GM19395 (cell line): ENCODE measurements around the gene OR2AT4.
A peak's percentile ranks its signal among the peaks of the same experiment; 100 is the strongest.
"Not testable (repeated sequence)": the region's sequence is repeated elsewhere in the genome, so short reads cannot be mapped to it uniquely, and the experiment has no call there.

Experiments
- ATAC-seq: cut with Tn5 transposase; IDR thresholded peaks from one replicate; pipeline ENCODE4 v1.9.1; 2021; ENCODE audit warnings: mild to moderate bottlenecking, moderate library complexity; ENCODE audit not compliant: unreplicated experiment

Gene OR2AT4

DNA sequence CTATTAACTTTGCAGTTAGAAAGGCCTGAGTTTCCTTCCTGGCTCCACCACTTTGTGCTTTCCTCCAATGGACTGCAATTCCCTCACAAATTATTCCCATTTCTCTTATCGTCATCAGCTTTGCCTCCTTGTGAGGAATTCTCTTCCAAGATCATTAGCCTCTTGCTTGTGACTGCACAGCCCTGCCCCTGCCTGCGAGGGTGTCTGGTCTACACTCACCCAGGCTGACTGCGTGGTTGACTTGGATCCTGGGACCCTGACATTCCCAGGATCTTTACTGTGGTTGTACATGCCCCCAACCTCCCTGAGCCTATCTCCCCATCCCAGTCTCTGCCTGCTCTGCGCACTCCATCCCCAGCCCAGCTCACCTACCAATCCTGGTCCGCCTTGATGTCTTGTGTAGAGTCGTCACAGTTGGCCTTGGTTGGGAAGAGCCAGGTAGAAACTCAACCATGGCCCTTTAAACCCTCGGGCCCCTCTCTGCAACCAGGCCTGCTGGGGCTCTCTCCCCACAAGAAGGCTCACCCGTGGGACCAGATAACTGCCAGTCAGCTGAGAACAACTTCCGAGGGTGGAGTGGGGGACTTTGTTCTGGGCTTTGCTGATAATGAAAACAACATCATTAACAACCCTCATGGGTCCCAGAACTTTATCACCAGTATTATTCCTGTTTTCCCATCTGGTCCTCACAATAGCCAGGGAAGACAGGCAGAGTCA lies at the start of gene OR2AT4:
Gene OR2AT4 (minus strand): TSS at position 421 of the 717 bp plus-strand sequence.
- ATAC-seq: no peak

DNA sequence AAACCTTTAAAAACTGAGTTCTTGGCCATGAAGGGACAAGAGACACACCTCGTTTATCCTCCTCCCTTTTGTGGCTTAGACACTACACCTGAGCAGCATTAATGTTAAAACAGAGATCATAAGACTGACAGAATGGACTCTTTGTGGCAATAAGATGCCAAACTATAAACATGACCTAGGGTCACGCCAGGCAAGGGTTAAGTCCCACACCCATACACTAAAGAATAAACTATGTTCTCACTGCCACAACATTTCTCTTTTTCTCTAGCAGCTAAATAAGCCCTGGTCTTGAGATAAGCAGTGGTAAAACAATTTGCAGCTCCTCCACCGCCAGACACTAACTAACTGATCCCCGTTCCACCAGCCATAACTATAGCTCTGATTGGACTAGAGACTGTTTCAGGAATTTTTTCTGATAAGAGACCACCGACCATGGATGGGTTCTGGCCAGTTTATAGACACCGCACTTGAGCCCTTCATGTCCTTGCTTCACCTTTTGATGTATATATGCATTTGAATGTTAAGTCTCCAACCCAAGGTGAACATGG lies 49.4 kb upstream of the OR2AT4 start:
- ATAC-seq: no peak

- ATAC-seq: no peak
Observed at GRCh38 chr11:75145196-75145971, 48.7 kb upstream of the OR2AT4 start.

DNA sequence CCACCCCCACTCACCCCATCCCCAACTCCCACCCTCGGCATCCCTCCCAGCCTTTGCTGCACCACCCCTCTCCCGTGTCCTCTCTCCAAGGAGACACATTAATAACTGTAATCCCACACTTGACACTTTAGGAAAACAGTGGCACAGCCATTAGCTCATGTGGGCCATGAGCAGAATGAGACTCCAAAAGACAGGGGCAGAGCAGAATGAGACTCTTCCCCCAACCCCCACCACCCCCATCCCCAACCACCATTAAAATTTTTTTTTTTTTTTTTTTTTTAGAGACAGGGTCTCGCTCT lies 48.0 kb upstream of the OR2AT4 start:
- no peak for ATAC-seq

DNA sequence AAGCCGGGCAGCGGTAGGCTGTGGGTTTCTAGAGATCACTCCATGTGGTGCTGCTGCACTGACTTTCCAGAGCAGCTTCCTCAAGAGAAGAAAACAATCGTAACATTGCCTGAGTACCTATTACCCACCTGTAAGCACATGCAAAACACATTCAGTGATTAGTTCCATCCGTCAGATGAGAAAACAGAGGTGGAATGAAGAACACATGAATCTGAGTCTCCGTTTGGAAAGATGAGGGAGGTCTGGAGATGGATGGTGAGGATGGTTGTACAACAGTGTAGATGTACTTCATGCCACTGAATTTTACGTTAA lies 46.7 kb upstream of the OR2AT4 start:
- no peak for ATAC-seq

- ATAC-seq: peak; percentile 66
Observed at GRCh38 chr11:75142714-75143419, 46.2 kb upstream of the OR2AT4 start.

GRCh38 chr11:75141166-75141565 lies 44.5 kb upstream of the OR2AT4 start:
- ATAC-seq: no peak

DNA sequence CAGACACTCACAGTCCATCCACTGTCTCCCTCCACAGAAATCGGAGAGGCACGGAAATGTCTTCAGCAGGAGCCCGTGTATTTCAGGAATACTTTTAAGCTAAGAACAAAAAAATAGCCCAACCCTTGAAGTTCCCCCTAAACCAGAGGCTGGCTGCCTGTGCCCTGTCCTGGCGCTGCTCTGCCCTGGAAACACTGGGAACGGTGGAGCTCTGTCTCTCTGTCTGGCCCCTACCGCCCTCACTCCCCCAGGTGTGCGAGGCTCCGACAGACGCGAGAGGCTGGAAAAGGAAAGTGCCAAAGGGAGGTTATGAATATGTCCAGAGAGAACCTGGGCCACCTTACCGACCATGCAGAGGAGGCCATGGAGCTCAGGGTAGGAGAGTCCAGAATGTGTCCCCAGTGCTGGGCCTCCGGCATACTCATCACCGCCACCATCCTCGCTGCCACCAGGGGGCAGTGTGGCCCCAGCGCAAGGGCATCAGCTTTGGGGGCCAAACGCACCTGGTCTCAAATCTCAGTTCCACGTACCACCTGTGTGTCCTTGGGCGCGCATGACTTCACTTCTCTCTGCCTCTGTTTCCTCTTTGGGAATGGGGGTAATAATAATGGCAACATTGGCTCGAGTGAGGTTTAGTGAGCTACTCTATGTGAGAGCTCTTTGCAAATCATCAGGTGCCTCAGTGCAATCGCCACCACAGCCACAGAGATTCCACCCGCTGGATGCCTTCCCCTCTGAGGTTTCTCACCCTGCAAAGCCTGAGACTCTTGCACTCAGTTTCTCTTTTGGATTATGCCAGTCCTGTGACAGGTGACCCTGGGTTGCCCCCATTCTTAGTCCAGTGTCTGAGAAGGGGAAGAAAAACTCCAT lies 43.8 kb upstream of the OR2AT4 start:
- no peak for ATAC-seq

DNA sequence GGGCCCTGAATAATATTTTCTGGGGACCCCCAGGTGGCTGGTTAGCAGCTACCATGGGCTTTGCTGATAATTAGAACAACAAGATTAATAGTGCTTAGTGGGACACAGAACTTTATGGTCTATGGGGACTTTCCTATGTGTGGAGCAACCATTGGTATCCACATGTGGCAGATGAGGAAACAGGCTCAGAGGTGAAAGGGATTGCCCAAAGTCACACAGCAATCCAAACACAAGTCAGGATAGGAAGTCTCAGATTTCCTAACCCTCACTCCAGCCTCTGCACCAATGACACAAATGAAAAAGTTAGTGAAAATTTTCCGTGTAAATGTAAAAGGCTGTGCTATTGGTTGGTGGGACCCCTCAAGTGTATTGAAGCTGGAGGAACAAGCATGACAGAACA lies 39.0 kb upstream of the OR2AT4 start:
- no peak for ATAC-seq

GRCh38 chr11:75135021-75135650 lies 38.5 kb upstream of the OR2AT4 start:
- no peak for ATAC-seq

- no peak for ATAC-seq
Observed at GRCh38 chr11:75133976-75134375, 37.3 kb upstream of the OR2AT4 start.

DNA sequence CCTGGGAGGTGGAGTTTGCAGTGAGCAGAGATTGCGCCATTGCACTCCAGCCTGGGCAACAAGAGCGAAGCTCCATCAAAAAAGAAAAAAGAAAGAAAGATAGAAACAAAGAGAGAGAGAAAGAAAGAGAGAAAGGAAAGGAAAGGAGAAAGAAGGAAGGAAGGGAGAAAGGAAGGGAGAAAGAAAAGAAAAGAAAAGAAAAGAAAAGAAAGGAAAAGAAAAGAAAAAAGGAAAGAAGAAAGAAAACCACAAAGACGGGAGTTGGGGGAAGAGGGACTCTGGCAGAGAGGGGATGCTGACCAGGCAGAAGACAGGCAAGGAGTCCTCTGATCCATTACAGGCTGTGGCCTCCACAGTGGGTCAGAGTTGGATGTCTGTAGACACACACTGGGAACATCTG lies 35.4 kb upstream of the OR2AT4 start:
- ATAC-seq: no peak

- ATAC-seq: no peak
Observed at GRCh38 chr11:75126564-75126963, 29.9 kb upstream of the OR2AT4 start.

DNA sequence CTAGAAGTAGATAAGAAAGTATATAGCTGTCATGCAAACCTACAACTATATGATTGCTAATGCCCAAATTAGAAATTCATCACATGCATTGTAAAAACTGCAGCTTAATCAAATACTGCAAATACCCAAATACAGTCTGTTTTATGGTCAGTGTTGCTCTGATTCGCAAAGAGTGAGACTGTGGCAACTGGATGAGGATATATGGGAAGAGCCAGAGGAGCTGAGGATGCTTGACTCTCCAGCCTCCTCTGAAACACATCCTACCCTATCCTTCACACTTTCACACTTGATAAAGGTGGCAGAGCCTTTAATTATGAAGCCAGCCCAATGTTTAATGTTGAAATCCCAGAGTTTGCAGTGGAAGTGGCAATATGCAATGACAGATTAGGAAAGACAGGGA lies 21.9 kb upstream of the OR2AT4 start:
- no peak for ATAC-seq

GRCh38 chr11:75114465-75114864 lies 17.8 kb upstream of the OR2AT4 start:
- ATAC-seq: no peak

- ATAC-seq: no peak
Observed at GRCh38 chr11:75113030-75113429, 16.4 kb upstream of the OR2AT4 start.

- ATAC-seq: no peak
Observed at GRCh38 chr11:75112200-75112599, 15.5 kb upstream of the OR2AT4 start.

DNA sequence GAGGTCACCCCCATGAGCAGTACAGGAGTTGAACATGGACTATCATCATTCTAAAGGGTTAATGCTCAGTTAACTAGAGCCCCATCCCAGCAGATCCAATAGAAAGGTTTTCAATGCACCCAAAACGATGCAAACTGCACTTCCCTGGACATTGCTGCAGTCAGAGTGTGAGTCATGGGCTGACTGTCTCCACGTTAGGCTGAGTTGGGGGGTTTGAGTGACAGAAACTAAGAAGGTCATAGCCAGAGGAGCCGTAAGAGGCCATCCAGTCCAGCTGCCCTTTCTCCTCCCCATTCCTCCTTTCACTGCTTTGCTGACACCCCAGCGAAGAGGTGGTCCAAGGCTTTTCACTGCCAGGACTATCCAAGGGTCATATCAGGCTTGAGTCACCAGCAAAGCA lies 10.5 kb upstream of the OR2AT4 start:
- no peak for ATAC-seq

DNA sequence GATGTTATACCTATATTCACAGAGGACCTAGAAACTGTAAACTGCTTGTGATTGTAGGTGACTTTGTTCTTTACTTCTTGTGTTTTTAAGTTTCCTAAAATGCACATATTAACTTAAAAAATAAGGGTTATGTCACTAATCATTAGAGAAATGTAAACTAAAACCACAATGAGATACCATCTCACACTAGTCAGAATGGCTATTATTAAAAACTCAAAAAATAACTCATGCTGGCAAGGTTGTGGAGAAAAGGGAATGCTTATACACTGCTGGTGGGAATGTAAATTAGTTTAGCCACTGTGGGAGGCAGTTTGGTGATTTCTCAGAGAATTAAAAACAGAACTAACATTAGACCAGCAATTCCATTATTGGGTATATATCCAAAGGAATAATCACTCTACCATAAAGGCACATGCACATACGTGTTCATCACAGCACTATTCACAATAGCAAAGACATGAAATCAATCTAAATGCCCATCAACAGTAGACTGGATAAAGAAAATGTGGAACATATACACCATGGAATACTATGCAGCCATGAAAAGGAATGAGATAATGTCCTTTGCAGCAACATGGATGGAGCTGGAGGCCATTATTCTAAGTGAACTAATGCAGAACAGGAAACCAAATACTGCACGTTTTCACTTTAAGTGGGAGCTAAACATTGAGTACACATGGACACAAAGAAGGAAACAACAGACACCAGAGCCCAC lies 9.4 kb upstream of the OR2AT4 start:
- not testable (repeated sequence) for ATAC-seq

GRCh38 chr11:75105462-75105925 lies 8.8 kb upstream of the OR2AT4 start:
- ATAC-seq: no peak
